ENCODE measurements around the gene GOLGA6L9.
A peak's percentile ranks its signal among the peaks of the same experiment; 100 is the strongest.
"Not testable (repeated sequence)": the region's sequence is repeated elsewhere in the genome, so short reads cannot be mapped to it uniquely, and the experiment has no call there.

DNA sequence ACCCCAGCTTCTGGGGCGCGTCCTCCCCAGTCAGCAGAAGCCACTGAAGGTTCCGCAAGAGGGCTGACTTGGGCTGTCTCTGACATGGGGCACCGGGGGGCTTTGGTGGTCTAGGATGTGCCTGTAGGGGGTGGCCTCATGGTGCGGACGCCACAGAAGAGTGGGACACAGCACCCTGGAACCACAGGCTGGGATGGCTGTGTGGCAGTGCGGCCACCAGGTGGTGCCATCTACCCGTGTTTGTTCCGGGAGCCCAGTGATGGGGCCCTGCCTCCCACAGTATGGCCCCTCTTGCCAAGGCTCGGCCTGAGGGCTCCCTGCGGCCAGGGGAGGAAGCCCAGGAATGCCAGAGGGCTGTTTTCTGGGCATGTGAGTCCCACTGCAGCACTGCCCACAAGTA, 38.6 kb downstream of the GOLGA6L9 start:
- TF ChIP-seq, protein P1, sequence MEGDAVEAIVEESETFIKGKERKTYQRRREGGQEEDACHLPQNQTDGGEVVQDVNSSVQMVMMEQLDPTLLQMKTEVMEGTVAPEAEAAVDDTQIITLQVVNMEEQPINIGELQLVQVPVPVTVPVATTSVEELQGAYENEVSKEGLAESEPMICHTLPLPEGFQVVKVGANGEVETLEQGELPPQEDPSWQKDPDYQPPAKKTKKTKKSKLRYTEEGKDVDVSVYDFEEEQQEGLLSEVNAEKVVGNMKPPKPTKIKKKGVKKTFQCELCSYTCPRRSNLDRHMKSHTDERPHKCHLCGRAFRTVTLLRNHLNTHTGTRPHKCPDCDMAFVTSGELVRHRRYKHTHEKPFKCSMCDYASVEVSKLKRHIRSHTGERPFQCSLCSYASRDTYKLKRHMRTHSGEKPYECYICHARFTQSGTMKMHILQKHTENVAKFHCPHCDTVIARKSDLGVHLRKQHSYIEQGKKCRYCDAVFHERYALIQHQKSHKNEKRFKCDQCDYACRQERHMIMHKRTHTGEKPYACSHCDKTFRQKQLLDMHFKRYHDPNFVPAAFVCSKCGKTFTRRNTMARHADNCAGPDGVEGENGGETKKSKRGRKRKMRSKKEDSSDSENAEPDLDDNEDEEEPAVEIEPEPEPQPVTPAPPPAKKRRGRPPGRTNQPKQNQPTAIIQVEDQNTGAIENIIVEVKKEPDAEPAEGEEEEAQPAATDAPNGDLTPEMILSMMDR (IDR thresholded peaks at IDR 0.05) = peak in 2 of 4 donors; percentile 9 to 32
- TF ChIP-seq POLR2A (IDR thresholded peaks at IDR 0.05) = not testable (repeated sequence)
